Measurements from ENCODE around the gene PYCR2.
A peak's percentile ranks its signal among the peaks of the same experiment; 100 is the strongest.
"Not testable (repeated sequence)": the region's sequence is repeated elsewhere in the genome, so short reads cannot be mapped to it uniquely, and the experiment has no call there.

PYCR2 gene

DNA sequence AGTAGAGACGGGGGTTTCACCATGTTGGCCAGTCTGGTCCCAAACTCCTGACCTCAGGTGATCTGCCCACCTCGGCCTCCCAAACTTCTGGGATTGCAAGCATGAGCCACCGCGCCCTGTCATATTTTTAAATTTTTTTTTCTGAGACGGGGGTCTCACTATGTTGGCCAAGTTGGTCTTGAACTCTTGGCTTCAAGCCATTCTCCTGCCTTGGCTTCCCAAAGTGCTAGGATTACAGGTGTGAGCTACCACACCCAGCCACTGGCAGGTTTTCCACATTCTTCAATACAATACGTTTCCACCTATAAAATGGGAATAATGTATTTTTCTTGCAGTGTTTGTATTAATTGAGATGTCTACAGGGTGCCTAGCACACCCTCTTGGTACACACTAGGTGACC, 31.7 kb downstream of the PYCR2 start:
- peaks cover 15% of the 10 kb centered on the region for H3K4me1 Mint-ChIP-seq
- H3K27ac Mint-ChIP-seq = no peak overlapping the region
- no peak overlapping the region for H3K4me3 Mint-ChIP-seq
- no peaks in the 10 kb centered on the region for H3K9me3 Mint-ChIP-seq
- no peaks in the 10 kb centered on the region for H3K36me3 Mint-ChIP-seq
- ATAC-seq = no peak
- H3K27me3 Mint-ChIP-seq = no peaks in the 10 kb centered on the region

DNA sequence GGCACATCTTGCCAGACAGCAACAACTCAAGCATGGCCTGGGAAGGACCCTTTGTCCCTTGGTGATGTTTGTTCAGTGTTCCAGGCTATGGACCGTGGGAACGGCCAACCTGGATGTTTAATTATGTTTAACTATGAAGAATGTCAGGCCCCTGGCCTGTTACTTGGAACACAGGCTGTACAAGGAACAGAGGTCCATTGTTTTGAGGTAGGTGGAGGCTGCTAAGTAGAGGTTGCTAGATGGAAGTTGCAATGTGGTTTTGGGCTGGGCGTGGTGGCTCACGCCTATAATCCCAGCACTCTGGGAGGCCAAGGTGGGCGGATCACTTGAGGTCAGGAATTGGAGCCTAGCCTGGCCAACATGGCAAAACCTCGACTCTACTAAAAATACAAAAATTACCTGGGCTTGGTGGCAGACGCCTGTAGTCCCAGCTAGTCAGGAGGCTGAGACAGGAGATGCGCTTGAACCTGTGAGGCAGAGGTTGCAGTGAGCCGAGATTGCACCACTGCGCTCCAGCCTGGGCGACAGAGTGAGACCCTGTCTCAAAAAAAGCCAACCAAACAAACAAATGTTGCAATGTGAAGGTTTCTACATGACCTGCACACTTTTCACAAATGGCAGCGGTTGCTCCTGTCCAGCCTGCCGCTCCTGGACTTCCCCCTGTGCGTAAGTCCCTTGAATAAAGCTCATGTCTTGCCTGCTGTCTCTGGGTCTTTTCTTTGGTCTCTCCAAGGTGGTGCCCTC, 32.6 kb downstream of the PYCR2 start:
- no peak for ATAC-seq
- Mint-ChIP-seq H3K27me3 (no peaks in the 10 kb centered on the region), H3K9me3 (no peaks in the 10 kb centered on the region), H3K27ac (no peak overlapping the region), H3K4me3 (no peak overlapping the region), H3K36me3 (no peaks in the 10 kb centered on the region), H3K4me1 (peaks cover 6% of the 10 kb centered on the region)

DNA sequence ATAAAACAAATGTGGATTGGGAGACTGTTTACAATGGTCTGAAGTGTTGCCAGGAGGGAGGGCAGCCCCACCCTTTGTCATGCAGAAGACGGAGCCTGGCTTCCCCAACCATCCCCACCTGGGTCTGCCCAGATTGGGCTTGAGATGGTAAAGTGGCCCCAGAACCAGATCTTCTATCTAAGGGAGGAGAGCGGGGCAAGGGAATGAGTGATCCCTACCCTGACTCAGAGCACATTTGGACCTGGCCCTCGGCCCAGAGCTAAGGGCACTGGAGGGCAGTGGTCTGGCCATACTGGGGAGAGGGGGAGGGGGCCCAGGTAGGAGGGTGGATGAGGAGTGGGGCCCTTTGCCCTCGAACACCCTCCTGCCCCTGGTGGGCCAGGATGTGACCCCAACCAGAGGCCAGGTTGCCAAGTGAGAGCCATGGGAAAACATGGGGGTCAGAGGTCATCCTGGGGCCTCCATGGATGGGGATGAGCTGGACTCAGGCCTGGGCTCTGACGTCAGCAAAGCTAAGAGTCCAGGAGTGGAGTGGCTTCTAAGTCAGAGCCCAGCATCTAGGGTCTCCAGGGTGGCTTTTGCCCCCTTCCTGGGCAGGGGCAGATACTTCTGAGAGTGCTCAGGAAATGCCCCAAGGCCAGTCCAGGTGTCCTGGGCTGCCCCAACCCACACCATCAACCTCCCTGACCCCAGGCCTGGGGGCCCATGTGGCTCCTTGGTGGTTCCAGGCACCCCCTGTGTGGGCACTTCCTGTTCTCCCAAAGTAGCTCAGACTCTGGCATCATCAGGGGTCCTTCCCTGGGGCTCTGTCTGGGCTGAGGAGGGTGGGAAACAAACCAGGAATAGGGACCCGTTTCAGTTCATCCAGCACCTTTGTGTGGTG, 33.5 kb downstream of the PYCR2 start:
- Mint-ChIP-seq H3K36me3 (no peaks in the 10 kb centered on the region), H3K27ac (no peak overlapping the region)

GRCh38 chr1:225889743-225890142, 34.3 kb downstream of the PYCR2 start:
- H3K4me3 Mint-ChIP-seq = no peak overlapping the region
- no peaks in the 10 kb centered on the region for H3K4me1 Mint-ChIP-seq
- no peak for ATAC-seq
- no peak overlapping the region for H3K27ac Mint-ChIP-seq
- H3K27me3 Mint-ChIP-seq = no peaks in the 10 kb centered on the region
- H3K36me3 Mint-ChIP-seq = no peaks in the 10 kb centered on the region
- no peaks in the 10 kb centered on the region for H3K9me3 Mint-ChIP-seq

More for the DNA sequence above, 33.5 kb downstream of the PYCR2 start:
- Mint-ChIP-seq H3K9me3 (no peaks in the 10 kb centered on the region), H3K4me3 (no peak overlapping the region), H3K27me3 (no peaks in the 10 kb centered on the region), H3K4me1 (no peaks in the 10 kb centered on the region)
- ATAC-seq = peak; percentile 25

GRCh38 chr1:225888898-225889601, 35.0 kb downstream of the PYCR2 start, which contains the start of gene LEFTY1:
LEFTY1 (minus strand) TSS chr1:225889146; CDS start chr1:225889066, 80 bp downstream.
- peak; percentile 27 for ATAC-seq
- Mint-ChIP-seq H3K36me3 (no peaks in the 10 kb centered on the region), H3K27ac (no peak within 1 kb of the TSS), H3K4me3 (no peak within 1 kb of the TSS), H3K4me1 (peaks cover 2% of the 10 kb centered on the region), H3K9me3 (no peaks in the 10 kb centered on the region), H3K27me3 (no peaks in the 10 kb centered on the region)

DNA sequence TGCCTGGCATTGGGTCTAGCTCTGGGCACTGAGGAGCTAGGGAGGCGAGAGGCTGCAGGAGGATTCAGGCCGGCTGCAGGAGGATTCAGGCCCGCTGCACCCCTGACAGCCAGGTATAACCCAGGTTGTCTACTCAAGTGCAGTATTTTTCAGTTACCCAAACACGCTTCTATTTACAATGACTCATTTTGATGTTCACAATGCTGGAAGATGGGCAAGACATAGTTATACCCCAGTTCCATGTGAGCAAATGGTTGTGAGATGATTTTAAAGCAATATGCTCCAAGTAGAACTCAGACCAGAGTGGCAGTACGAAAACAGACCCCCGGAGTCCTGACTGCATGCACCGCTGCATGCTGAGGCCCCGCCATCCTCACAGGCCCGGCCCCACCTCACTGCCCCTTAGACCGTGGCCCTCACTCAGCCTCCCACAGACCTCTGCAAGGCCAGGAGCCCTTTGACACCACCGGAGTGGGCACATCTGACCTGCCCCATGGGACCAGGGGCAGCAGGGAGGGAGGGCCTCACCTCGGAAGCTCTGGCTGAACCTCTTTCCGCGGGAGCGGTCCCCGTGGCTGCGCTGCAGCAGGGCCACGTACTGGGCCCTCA, 35.7 kb downstream of the PYCR2 start:
- peak; percentile 21 for ATAC-seq
- Mint-ChIP-seq H3K27ac (no peak overlapping the region), H3K4me1 (peaks cover 9% of the 10 kb centered on the region), H3K9me3 (no peaks in the 10 kb centered on the region), H3K27me3 (no peaks in the 10 kb centered on the region), H3K36me3 (no peaks in the 10 kb centered on the region), H3K4me3 (no peak overlapping the region)

DNA sequence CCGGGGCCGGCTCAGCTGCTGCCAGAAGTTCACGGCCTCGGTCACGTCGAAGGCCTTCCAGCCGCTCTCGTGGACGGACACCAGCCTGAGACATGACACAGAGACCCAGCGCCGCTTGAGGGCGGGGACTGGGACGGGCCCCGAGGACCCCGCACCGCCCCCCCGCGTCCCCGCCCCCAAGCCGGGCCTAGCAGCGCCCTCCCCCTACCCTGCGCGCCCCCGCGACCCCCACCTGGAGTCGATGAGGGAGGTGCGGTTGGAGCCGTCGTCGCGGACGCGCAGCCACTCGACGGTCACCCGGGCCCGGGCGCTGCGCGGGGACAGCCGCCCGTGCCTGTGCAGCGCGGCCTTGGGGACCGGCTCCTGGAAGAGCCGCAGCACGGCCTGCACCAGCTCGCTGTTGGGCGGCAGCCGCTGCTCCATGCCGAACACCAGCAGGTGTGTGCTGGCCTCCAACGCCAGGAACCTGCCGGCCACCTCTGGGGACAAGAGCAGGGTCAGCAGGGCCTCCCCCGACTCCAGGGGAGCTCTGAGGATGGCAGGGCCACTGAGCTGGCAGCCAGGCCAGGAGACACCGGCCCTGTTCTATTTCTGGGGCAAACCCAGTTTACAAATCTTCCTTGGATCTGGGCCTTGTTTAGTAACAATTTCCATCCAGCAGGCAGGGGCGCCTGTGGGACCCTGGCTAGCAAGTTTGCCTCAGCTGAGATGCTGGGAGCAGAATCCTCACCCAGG, 36.3 kb downstream of the PYCR2 start:
- H3K27ac Mint-ChIP-seq, H3K9me3 Mint-ChIP-seq, H3K27me3 Mint-ChIP-seq: not testable (repeated sequence)

GRCh38 chr1:225887030-225887314, 37.1 kb downstream of the PYCR2 start:
- Mint-ChIP-seq H3K4me3 (no peak overlapping the region), H3K9me3 (no peaks in the 10 kb centered on the region), H3K27me3 (no peaks in the 10 kb centered on the region), H3K27ac (no peak overlapping the region), H3K36me3 (no peaks in the 10 kb centered on the region), H3K4me1 (peaks cover 13% of the 10 kb centered on the region)
- no peak for ATAC-seq

More for the DNA sequence above, 36.3 kb downstream of the PYCR2 start:
- peaks cover 13% of the 10 kb centered on the region for H3K4me1 Mint-ChIP-seq
- H3K36me3 Mint-ChIP-seq, H3K4me3 Mint-ChIP-seq: not testable (repeated sequence)
- ATAC-seq = peak; percentile 28

GRCh38 chr1:225886159-225887029, 37.7 kb downstream of the PYCR2 start:
- Mint-ChIP-seq H3K27ac (no peak overlapping the region), H3K4me1 (peaks cover 17% of the 10 kb centered on the region), H3K36me3 (no peaks in the 10 kb centered on the region), H3K4me3 (no peak overlapping the region), H3K9me3 (no peaks in the 10 kb centered on the region), H3K27me3 (no peaks in the 10 kb centered on the region)
- no peak for ATAC-seq

GRCh38 chr1:225885336-225885735, 38.7 kb downstream of the PYCR2 start:
- ATAC-seq = no peak
- no peak overlapping the region for H3K27ac Mint-ChIP-seq
- H3K4me3 Mint-ChIP-seq = no peak overlapping the region
- H3K27me3 Mint-ChIP-seq = no peaks in the 10 kb centered on the region
- H3K36me3 Mint-ChIP-seq = no peaks in the 10 kb centered on the region
- H3K4me1 Mint-ChIP-seq = peaks cover 28% of the 10 kb centered on the region
- H3K9me3 Mint-ChIP-seq = no peaks in the 10 kb centered on the region

DNA sequence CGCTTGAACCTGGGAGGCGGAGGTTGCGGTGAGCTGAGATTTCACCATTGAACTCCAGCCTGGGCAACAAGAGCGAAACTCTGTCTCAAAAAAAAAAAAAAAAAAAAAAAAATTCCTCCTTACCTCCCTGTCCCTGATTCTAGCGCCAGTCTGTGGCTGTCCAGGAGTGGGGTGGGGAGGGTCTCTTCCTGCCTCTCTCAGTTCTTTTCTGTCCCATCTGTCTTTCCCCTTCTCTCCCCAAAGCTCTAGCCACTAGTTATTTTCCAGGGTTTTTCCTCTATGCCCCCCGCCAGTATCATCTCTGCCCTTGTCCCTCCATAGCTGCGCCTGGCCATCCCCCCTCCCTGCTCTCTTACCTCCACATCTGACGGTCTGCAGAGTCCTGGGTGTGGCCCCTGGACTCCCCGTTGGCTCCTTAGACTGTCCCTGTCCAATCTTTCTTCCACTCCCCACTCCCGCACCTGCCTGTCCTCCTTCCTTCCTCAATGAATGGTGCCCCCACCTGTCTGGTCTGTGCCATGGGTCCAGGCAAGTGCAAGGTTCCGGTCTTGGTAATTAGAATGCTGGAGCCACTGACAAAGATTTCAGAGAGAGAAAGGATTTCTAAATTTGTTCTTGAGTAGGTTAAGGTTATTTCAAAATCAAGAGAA, 40.3 kb downstream of the PYCR2 start:
- H3K27ac Mint-ChIP-seq = peak overlapping the region; percentile 79
- ATAC-seq = no peak
- no peaks in the 10 kb centered on the region for H3K36me3 Mint-ChIP-seq
- H3K9me3 Mint-ChIP-seq = no peaks in the 10 kb centered on the region
- no peaks in the 10 kb centered on the region for H3K27me3 Mint-ChIP-seq
- H3K4me1 Mint-ChIP-seq = peaks cover 44% of the 10 kb centered on the region
- H3K4me3 Mint-ChIP-seq = peak overlapping the region; percentile 93

DNA sequence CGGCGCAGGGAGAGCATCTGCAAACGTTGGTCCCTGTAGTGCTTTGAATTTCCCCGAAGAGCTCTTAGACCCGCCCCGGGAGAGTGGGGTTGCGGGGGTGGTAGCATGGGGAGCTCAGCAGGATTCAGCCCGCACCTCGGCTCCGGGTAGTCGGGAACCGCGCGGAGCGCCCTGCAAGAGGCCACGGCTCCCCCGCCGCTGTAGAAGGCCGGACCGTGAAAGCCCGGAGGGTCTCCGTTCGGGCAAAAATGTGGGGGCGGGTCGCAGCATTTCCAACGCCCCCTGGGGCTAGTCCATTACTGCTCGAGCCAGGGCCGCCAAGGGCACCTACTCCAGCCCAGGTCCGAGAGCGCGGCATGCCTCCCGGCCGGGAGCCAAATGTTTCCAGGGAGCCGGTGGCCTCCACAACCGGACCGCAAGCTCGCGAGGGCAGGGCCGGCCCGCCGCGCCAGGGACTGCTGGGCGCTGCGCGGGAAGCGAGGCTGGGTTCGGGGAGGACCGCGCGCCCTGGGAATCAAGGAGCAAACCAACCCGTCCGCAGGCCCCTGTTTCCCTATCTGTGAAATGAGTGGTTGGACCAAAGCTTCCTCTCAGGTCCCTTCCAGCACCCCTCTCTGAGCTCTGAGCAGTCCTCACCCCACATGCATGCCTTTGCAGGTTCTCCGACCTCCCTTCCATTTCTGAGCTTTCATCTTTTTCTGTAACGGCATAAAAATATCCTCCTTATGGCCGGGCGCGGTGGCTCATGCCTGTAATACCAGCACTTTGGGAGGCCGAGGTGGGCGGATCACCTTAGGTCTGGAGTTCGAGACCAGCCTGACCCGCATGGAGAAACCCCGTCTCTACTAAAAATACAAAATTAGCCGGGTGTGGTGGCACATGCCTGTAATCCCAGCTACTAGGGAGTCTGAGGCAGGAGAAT, 41.1 kb downstream of the PYCR2 start:
- H3K4me3 Mint-ChIP-seq = peak overlapping the region; percentile 93
- peaks cover 51% of the 10 kb centered on the region for H3K4me1 Mint-ChIP-seq
- ATAC-seq = peak; percentile 59
- H3K27ac Mint-ChIP-seq = peak overlapping the region; percentile 79
- H3K36me3 Mint-ChIP-seq = peaks cover under 1% of the 10 kb centered on the region
- H3K9me3 Mint-ChIP-seq = no peaks in the 10 kb centered on the region
- H3K27me3 Mint-ChIP-seq = no peaks in the 10 kb centered on the region
